ENCODE measurements around the gene PPP2R1A. TPM values are rescaled to one million over a fixed set of nuclear protein-coding genes. Genes with fewer than 3 reads are reported as not detected.
"Not testable (repeated sequence)": the region's sequence is repeated elsewhere in the genome, so short reads cannot be mapped to it uniquely, and the experiment has no call there.

PPP2R1A gene
- total RNA-seq, 1 donor from 2014 or later, result 39.5 TPM

DNA sequence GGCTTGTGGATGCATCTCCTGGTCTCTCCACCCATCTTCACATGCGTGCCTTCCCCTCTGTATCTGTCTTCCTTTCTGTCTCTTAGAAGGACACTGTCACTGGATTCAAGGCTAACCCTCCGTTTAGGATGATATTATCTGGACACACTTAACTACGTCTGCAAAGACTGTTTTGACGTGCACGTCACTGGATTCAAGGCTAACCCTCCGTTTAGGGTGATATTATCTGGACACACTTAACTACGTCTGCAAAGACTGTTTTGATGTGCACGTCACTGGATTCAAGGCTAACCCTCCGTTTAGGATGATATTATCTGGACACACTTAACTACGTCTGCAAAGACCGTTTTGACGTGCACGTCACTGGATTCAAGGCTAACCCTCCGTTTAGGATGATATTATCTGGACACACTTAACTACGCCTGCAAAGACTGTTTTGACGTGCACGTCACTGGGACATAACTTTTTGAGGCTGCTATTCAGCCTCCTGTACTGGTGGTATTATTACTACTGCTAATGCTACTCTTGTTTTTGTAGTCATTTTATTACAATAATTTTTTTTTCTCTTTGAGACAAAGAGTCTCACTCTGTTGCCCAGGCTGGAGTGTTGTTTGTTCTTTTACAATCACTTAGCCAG is 11.0 kb downstream of the PPP2R1A start:
- not testable (repeated sequence) for DNase-seq (ENCODE audit: low spot score)

DNA sequence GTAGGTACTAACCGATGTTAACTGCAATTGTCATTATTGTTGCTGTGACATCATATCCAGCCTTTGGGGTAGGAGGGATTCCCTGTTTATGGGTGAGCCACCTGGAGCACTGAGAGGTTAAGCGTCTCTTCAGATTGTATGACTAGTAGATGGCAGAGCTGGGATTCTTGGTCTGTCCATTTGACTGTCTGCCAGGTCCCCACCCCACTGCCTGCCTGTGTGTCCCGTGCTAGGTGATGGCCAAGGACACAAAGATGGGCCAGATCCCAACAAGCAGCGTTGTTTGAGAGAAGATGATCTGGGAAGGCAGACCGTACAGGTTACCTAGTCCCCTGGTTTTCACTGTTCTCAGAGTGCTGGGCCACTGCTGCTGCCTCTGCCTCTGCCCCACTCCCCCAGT is 16.6 kb downstream of the PPP2R1A start:
- no peak for DNase-seq (ENCODE audit: low spot score)

DNA sequence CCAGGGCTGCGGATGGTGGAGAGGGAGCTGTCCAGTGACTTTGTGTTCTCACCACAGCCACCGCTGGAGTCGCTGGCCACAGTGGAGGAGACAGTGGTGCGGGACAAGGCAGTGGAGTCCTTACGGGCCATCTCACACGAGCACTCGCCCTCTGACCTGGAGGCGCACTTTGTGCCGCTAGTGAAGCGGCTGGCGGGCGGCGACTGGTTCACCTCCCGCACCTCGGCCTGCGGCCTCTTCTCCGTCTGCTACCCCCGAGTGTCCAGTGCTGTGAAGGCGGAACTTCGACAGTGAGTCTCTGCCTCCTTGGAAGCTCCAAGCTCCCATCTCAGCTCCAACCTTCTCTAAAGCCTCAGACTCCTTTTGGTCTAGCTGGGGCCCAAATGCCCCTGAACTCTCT is 21.4 kb downstream of the PPP2R1A start:
- DNase-seq (ENCODE audit: low spot score), result no peak

DNA sequence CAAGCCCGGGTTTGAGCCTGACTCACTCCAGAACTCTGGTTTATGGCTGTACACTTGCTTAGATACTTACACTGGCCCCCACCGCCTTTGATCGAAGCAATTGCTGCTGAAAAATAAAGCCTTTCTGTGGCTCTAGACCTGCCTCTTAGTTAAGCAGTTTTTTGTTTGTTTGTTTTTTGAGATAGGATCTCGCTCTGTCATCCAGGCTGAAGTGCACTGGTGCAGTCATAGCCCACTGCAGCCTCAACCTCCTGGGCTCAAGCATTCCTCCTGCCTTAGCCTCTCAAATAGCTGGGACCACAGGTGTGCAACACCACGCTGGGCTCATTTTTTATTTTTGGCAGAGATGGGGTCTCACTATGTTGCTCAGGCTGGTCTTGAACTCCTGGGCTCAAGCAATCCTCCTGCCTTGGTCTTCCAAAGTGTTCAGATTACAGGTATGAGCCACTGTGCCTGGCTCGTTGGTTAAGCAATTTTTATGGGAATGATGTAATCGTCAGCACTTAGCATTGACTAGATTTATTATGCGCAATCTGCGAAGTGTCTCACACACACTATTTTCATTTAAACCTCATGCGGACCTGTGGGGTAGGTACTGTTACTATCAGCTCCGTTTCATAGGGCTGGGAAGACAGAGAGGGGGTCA is 22.2 kb downstream of the PPP2R1A start:
- DNase-seq (ENCODE audit: low spot score), result no peak

DNA sequence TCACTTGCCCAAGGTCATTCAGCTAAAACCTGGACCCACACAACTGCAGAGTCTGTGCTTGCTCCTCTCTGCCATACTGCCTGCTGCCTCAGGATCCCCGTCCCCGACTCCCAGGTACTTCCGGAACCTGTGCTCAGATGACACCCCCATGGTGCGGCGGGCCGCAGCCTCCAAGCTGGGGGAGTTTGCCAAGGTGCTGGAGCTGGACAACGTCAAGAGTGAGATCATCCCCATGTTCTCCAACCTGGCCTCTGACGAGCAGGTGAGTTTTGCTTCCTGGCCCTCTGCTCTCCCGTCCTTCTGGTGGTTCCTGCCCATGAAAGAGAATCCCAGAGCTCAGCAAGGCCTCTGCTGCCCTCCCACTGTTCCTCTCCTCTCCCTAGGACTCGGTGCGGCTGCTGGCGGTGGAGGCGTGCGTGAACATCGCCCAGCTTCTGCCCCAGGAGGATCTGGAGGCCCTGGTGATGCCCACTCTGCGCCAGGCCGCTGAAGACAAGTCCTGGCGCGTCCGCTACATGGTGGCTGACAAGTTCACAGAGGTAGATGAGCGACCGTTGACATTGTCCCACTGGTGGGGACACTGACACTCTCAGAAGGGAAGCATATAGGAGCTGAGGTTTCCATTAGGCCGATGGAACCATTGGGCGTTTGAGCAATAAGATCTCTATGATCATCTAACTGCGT is 22.9 kb downstream of the PPP2R1A start:
- DNase-seq (ENCODE audit: low spot score), result no peak

DNA sequence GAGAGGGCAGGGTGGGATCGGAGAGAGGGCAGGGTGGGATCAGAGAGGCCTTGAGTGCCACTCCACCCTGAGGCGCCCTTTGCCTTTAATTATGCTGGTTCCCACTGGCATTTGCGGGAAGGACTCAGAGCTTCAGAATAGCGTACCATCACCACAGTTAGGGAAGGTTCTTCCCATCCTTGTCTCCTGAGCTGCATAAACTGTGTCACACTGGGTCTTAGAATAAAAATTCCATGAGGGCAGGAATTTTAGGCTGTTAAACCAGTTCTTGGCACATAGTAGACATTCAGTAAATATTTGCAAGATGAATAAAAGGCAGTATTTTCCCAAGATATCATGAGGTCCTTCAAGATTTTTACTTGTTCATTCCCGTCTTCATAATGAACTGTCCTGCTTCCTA is 24.4 kb downstream of the PPP2R1A start:
- DNase-seq (ENCODE audit: low spot score), result no peak

DNA sequence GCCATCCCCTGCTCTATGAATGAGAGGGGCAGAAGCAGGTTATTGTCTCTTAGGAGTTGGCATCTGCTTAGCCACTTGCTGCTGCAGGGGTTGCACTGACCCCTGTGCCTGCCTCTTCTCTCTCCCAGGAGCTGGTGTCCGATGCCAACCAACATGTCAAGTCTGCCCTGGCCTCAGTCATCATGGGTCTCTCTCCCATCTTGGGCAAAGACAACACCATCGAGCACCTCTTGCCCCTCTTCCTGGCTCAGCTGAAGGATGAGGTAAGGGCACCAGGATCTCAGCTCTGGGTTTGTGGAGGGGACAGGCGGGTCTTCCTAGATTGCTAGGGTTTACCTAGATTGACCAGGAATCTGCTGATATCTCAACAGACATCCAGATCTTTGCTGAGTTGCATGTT is 26.5 kb downstream of the PPP2R1A start:
- no peak for DNase-seq (ENCODE audit: low spot score)

DNA sequence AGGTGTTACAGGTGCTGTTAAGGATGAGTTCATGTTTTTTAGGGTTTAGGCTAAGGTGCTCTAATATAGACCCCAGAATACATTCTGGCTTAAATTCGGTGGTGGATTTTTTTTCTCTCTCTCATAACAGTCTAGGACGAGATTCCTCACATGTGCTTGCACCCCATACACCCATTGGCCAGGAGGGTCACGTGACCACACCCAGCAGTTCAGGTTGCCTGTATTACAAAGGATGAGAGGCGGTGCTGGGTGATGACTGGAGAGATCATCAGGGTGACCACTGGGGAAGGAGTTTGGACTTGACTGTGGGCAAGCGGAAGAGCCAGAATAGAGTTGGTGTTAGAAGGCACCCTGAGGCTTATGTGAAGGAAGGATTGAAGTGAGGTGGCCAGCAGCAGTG is 27.7 kb downstream of the PPP2R1A start:
- no peak for DNase-seq (ENCODE audit: low spot score)

DNA sequence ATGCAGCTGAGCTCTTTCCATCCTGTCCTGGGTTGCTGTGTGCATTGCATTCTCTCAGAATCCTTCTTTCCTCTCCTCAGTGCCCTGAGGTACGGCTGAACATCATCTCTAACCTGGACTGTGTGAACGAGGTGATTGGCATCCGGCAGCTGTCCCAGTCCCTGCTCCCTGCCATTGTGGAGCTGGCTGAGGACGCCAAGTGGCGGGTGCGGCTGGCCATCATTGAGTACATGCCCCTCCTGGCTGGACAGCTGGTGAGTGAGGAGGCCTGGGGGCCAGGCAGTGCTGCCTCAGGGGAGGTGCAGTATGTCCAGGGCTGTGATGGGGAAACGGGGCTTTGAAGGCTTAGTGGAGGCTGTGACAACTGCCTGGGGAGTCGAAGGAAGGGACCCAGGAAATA is 29.8 kb downstream of the PPP2R1A start:
- no peak for DNase-seq (ENCODE audit: low spot score)

DNA sequence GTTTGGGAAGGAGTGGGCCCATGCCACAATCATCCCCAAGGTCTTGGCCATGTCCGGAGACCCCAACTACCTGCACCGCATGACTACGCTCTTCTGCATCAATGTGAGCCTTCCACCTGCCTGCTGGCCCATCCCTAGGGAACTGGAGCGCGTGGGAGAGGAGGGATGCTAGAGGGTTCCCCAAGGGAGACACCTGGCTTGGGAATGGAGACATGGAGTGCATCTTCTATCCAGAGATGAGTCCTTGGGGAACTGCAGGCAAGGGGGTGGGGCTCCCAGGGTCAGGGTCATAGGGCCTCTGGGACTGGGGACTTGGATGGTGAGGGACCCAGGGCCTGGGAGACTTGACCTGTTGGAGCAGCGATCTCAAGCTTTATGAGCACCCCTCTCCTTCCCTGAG is 31.2 kb downstream of the PPP2R1A start:
- no peak for DNase-seq (ENCODE audit: low spot score)

DNA sequence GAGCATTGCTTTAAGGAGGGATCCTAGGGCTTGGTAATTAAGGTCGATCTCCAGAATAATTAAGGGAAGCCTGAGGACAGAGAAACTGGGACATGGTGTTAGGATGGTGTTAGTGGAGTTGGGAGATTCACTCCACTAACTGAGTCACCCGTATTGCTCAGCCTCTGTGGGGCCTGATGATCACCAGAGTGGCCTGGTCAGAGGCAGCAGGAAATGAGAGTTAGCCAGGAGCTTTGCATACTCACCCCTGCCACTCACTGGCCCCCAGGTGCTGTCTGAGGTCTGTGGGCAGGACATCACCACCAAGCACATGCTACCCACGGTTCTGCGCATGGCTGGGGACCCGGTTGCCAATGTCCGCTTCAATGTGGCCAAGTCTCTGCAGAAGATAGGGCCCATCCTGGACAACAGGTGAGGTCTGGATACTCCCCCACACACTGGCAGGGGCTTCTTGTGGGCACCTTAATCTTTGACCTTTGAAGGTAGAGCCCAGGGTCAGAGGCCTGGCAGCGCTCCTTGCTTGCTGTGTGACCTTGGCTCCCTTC is 32.1 kb downstream of the PPP2R1A start:
- no peak for DNase-seq (ENCODE audit: low spot score)

DNA sequence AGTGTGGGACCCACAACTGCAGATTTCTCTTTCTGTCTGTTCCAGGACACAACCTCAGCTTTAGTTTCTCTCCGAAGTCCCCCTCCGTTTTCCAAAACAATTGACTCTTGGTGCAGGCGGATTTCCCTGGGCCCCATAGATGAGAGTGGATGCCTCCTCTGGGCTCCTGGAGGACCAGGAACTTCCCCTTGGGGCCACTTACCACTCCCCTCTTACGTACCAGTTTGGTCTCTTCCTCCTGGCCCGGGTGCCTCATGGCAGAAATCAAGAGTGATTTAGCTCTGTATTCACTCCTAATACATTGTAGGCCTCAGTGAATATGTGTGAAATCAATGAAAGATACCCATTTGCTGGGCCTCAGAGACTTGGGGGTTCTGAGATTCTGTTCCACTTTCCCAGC is 34.4 kb downstream of the PPP2R1A start:
- no peak for DNase-seq (ENCODE audit: low spot score)

DNA sequence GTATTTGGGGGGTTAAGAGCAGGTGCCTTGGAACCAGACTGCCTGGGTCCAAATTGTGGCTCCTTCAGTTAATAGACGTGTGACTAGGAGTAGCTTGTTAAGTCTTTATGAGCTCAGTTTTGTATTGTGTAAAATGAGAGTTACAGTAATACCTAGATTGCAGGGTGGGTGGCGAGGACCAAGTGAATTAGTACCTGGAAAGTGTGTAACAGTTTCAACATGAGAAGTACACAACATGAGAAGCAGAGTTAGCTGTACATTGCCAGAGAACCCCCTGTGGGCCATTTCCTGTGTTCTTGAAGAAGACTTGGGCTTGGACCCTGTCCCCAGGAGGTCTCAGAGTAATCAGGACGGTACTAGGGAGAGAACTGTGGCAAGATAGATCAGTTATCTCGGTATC is 36.8 kb downstream of the PPP2R1A start:
- no peak for DNase-seq (ENCODE audit: low spot score)

DNA sequence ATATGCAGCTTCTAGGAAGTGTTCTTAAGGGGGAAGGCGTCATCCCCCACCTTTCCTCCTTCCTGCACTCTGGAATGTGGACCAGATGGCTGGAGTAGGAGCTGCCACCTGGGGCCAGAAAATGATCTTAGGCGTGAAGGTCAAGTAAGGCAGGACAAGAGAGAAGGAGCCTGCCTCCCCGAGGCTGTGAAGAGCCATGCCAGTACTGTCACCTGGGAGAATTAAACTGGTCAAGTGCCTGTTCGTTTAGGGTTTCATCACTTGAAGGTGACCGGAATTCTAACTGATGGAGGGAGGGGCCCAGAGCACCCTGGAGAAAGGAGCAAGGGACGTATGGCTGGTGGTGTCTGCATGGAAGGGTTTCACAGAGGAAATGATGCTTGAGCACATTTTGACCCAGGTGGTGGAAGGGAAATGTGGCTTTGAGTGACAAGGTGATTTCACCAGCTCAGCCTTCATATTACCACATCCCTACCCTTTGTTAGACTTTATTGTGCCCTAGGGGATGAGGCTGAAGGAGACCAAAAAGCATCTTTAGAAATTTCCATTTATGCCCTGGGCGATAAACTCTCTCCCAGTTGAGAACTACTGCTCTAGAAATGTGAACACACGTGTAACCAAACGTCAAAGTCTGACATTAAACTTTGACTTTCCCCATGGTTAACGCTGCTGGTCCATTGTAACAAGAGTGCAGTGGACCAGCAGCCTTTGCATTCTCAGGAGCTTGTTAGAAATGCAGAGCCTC is 37.5 kb downstream of the PPP2R1A start:
- DNase-seq (ENCODE audit: low spot score), result no peak

DNA sequence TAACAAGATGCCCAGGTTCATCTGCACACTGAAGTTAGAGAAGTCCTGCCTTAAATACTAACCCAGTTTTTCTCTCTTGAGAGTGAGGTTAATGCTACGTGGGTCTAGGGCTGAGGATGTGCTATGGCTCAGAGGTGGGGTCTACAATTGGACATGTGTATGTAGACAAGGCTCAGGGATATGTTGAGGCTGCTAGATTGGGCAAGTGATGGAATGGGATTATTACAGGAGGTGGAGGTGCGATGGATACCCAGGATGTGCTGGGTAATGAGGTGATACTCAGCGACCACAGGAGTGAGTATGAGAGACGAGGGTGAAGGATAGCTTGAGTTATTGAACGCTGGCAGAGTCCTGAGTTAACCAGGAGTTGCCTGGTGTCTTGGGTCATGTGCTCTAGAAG is 38.1 kb downstream of the PPP2R1A start:
- no peak for DNase-seq (ENCODE audit: low spot score)

DNA sequence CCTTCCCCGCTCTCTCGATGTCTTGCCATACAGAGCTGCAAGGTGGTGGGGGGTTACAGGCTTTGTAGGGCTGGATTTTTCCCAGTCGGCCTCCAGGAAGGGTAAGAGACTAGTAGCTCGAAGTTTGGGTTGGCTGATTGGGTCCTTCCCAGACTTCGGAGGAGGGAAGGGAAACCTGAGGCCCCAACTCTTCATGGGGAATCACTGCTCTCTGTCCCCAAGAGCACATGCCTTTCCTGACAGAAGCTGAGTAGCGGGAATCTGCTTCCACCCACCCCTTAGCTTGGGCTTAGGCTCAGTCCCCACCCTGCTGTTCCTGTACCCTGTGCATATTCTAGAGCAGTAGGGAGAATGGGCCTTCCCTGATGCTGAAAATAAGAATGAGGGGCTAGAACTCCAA is 39.7 kb downstream of the PPP2R1A start:
- DNase-seq (ENCODE audit: low spot score), result no peak

DNA sequence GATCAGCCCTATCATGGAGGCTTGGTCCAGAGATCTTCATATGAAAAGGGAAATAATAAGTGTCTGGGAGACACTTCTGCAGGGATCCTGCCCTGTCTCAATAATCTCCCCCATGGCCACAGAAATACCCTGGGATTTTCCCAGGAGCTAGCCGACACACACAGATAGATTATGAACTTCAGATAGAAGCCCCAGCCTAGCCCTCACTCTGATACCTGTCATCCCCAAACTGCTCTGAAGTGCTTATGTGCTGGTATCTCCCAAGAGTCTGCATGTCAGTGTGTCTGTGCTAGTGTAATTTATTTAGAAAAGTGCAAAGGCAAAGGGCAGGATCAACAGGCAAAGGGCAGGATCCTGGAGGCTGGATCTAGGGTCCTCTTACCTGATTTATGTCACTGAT is 40.8 kb downstream of the PPP2R1A start:
- DNase-seq (ENCODE audit: low spot score), result no peak

DNA sequence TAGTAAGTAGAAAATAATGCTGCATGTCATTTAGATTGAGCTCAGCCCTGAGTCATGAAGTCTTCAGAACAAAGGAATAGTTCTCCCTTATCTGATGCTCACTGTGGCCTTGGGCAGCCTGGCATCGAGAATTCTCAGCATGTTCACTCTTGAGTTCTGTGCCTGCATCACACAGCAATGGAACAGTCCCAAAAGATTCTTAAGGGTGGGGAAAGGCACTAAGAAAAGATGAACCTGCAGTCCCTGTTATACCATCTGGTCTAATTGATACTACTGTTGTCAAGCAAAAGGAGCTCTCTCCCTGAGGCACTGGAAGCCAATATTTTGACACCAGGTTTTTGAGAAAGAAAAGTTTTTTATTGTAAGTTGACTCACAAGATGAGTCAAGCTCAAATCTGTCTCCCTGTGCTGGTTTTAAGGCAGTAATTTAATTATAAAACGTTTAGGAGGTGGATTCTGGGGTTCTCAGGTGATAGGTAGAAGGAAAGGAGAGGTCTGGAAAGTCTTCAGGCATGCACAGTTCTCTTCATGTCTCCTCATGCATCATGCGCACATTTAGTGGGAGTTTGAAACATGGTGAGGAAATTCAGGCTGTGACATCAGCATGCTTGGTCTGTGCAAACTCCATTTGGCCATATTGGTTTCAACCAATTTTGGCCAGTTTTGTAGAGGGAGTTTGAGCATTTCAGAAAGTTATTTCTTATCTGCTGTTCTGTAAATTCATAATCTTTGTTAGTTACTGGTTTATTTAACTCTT is 41.5 kb downstream of the PPP2R1A start:
- DNase-seq (ENCODE audit: low spot score), result no peak

DNA sequence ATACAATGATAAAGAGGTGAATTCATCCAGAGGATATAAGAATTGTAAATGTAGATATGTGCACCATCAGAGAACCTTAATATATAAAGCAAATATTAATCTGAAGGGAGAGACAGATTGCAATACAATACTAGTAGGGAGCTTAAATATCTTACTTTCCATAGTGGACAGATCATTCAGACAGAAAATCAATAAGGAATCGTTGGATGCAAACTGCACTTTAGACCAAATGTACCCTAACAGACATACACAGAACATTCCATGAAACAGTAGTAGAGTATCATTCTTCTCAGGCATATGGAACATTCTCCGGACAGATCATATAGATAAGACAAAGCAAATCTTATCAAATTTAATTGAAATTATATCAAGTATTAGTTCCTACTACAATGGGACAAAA is 44.6 kb downstream of the PPP2R1A start:
- DNase-seq (ENCODE audit: low spot score), result no peak

DNA sequence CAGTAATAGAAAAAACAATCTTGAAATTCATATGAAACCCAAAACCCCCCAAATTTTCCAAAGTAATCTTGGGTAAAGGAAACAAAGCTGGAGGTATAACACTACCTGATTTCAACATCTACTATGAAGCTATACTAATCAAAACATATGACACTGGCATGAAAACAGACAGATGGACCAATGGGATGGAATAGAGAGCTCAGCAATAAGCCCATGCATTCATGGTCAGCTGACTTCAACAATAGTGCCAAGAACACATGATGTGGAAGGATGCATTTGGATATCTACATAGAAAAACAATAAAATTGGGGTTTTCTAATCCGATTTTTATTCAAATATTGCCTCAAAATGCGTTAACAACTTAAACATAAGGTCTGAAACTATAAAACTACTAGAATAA is 47.3 kb downstream of the PPP2R1A start:
- no peak for DNase-seq (ENCODE audit: low spot score)

DNA sequence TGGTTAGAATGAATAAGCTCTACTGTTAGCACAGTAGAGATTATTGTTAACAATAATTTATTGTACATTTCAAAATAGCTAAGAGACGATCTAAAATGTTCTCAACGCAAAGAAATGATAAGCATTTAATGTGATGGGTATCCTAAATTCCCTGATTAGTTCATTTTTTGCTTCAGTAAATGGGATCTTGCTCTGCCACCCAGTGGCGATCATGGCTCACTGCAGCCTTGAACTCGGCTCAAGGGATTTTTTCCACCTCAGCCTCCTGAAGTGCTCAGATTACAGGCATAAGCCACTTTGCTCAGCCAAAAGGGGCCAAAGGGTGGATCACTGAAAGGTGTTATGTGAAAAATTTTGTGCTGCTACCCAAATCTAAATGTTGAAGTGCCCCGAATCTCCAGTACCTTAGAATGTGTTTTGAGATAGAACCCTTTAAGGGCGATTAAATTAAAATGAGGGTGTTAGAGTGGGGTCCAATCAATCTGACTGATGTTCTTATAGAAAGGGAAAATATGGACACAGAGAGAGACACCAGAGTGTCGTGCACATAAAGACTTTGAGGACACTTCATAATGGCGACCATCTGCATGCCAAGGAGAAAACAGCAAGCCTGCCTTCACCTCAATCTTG is 48.0 kb downstream of the PPP2R1A start:
- DNase-seq (ENCODE audit: low spot score), result peak; percentile 70

All from umbilical cord (tissue), 2 donors.